ENCODE results near the gene GOLPH3.

GRCh38 chr5:32170303-32171151, 3.6 kb downstream of the GOLPH3 start:
- TF ChIP-seq CTCF (conservative IDR thresholded peaks at IDR 0.05; ENCODE audit: low read depth in 2 of 2) = no peak
- no peak for TF ChIP-seq EZH2 (IDR thresholded peaks at IDR 0.05; ENCODE audit: low read depth, unreplicated experiment)
- no peak for TF ChIP-seq ZNF331 (CRISPR knock-in tag; IDR thresholded peaks at IDR 0.05; ENCODE audit: low read depth)
- no peak for TF ChIP-seq REST (IDR thresholded peaks at IDR 0.05; ENCODE audit: unreplicated experiment)
- no peak for TF ChIP-seq ETS1 (IDR thresholded peaks at IDR 0.05)
- TF ChIP-seq JUNB (IDR thresholded peaks at IDR 0.05; ENCODE audit: unreplicated experiment) = no peak
- TF ChIP-seq NANOG (IDR thresholded peaks at IDR 0.05; ENCODE audit: borderline replicate concordance) = no peak
- TF ChIP-seq ZNF462 (CRISPR knock-in tag; IDR thresholded peaks at IDR 0.05) = no peak
- TF ChIP-seq EZH2phosphoT487 (IDR thresholded peaks at IDR 0.05; ENCODE audit: unreplicated experiment) = no peak
- TF ChIP-seq POLR2AphosphoS5 (IDR thresholded peaks at IDR 0.05; ENCODE audit: low read depth) = no peak
- no peak for TF ChIP-seq CREB1 (CRISPR knock-in tag; IDR thresholded peaks at IDR 0.05; ENCODE audit: low read depth)

Data from GM23338 (cell line).